Renal cortex interstitium (tissue), 15 donors: ENCODE measurements around the gene DUS3L. TPM values are rescaled to one million over a fixed set of nuclear protein-coding genes. Genes with fewer than 3 reads are reported as not detected.

ENCODE experiments used
- DNase-seq, 11 donors: peaks; one replicate each; pipeline ENCODE4 v3.0.0-alpha.2; 2013; ENCODE audit warnings: low read depth in 9 of 11, low spot score in 4 of 11; ENCODE audit errors: extremely low read depth in 1 of 11
- long read RNA-seq, 16 experiments: transcript quantifications; one replicate each; lab custom pipeline, GENCODE V29; 2026
- polyA plus RNA-seq, 3 donors: library from polyadenylated mRNA; unstranded; fragments of 120-200 nt; gene quantifications; one replicate each; pipeline ENCODE4 v1.2.1, GENCODE V29; 2013; ENCODE audit not compliant: insufficient read length in 3 of 3

The DUS3L gene, protein sequence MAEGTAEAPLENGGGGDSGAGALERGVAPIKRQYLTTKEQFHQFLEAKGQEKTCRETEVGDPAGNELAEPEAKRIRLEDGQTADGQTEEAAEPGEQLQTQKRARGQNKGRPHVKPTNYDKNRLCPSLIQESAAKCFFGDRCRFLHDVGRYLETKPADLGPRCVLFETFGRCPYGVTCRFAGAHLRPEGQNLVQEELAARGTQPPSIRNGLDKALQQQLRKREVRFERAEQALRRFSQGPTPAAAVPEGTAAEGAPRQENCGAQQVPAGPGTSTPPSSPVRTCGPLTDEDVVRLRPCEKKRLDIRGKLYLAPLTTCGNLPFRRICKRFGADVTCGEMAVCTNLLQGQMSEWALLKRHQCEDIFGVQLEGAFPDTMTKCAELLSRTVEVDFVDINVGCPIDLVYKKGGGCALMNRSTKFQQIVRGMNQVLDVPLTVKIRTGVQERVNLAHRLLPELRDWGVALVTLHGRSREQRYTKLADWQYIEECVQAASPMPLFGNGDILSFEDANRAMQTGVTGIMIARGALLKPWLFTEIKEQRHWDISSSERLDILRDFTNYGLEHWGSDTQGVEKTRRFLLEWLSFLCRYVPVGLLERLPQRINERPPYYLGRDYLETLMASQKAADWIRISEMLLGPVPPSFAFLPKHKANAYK
- polyA plus RNA-seq: 10 to 100 TPM; 21.2 to 35.0 (median 31.2) TPM
- long read RNA-seq, donor 1, partial matches to known transcripts: 0 of 3 reads
- long read RNA-seq, donor 1, other reads (novel, unspliced or antisense): 0 of 3 reads
- long read RNA-seq, donor 2: 0 reads
- long read RNA-seq, donor 3, transcript DUS3L-201 (13 exons, 2,113 nt): major isoform, 9 of 9 reads
- long read RNA-seq, donor 3, partial matches to known transcripts: 0 of 9 reads
- long read RNA-seq, donor 3, other reads (novel, unspliced or antisense): 0 of 9 reads
- long read RNA-seq, donor 4, partial matches to known transcripts: 0 of 2 reads
- long read RNA-seq, donor 4, other reads (novel, unspliced or antisense): 0 of 2 reads
- long read RNA-seq, donor 5: 0 reads
- long read RNA-seq, donor 6, partial matches to known transcripts: 0 of 3 reads
- long read RNA-seq, donor 6, other reads (novel, unspliced or antisense): 0 of 3 reads
- long read RNA-seq, donor 7, partial matches to known transcripts: 0 of 2 reads
- long read RNA-seq, donor 7, other reads (novel, unspliced or antisense): 0 of 2 reads
- long read RNA-seq, donor 8: 0 reads
- long read RNA-seq, donor 9, partial matches to known transcripts: 0 of 5 reads
- long read RNA-seq, donor 9, other reads (novel, unspliced or antisense): 0 of 5 reads
- long read RNA-seq, donor 10, partial matches to known transcripts: 0 of 4 reads
- long read RNA-seq, donor 10, other reads (novel, unspliced or antisense): 0 of 4 reads
- long read RNA-seq, donor 11, partial matches to known transcripts: 0 of 3 reads
- long read RNA-seq, donor 11, other reads (novel, unspliced or antisense): 0 of 3 reads
- long read RNA-seq, donor 12: 0 reads
- long read RNA-seq, donor 13: 0 reads
- long read RNA-seq, donor 14, partial matches to known transcripts: 0 of 3 reads
- long read RNA-seq, donor 14, other reads (novel, unspliced or antisense): 0 of 3 reads
- long read RNA-seq, donor 15, partial matches to known transcripts: 0 of 2 reads
- long read RNA-seq, donor 15, other reads (novel, unspliced or antisense): 0 of 2 reads
- long read RNA-seq, donor 16, transcript DUS3L-201 (13 exons, 2,113 nt): major isoform, 9 of 29 reads
- long read RNA-seq, donor 16, partial matches to known transcripts: 15 of 29 reads
- long read RNA-seq, donor 16, other reads (novel, unspliced or antisense): 0 of 29 reads

DNA sequence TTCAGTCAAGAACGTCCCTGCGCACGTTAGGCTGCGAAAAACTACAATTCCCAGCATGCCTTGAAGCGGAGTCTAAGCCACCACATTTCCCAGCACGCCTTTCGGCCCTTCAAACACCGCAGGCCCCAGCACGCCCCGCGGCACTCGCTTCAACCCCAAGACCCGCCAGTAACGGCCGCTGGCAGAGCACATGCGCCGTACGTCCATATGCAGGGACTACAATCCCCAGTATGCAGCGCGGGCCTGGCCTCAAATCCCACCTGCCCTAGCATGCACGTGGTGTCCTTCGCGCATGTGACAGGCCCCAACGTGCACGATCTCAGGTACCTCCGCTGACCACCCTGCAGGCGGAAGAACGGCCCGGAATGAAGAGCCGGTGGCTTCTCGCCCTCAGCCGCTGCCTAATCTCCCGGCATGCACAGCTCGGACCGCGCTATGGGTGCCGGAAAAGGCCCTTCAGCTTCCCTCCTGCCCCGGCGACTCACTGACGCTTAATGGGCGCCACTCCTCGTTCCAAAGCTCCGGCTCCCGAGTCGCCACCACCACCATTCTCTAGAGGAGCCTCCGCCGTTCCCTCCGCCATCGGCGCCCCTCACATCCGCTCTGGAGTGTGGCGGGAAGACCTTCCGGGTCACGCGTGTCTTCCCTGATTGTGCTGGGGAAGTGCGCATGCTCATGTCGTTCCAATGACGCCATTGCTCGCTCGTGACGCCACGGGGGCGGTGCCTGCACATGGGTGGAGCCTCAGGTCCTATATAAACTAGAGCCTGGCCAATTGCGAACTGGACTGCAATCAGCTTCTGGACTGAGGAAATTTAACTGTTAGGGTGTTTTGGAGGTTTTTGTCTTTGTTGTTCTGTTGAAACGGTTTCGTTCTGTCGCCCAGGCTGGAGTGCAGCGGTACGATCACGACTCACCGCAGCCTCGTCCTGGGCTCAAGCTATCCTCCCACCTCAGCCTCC lies at the start of gene DUS3L:
DUS3L (minus strand) TSS at position 605 of the 962 bp plus-strand sequence; CDS start at position 583, 22 bp downstream.
- DNase-seq: peak; percentile 88 to 97 (median 95)

DNA sequence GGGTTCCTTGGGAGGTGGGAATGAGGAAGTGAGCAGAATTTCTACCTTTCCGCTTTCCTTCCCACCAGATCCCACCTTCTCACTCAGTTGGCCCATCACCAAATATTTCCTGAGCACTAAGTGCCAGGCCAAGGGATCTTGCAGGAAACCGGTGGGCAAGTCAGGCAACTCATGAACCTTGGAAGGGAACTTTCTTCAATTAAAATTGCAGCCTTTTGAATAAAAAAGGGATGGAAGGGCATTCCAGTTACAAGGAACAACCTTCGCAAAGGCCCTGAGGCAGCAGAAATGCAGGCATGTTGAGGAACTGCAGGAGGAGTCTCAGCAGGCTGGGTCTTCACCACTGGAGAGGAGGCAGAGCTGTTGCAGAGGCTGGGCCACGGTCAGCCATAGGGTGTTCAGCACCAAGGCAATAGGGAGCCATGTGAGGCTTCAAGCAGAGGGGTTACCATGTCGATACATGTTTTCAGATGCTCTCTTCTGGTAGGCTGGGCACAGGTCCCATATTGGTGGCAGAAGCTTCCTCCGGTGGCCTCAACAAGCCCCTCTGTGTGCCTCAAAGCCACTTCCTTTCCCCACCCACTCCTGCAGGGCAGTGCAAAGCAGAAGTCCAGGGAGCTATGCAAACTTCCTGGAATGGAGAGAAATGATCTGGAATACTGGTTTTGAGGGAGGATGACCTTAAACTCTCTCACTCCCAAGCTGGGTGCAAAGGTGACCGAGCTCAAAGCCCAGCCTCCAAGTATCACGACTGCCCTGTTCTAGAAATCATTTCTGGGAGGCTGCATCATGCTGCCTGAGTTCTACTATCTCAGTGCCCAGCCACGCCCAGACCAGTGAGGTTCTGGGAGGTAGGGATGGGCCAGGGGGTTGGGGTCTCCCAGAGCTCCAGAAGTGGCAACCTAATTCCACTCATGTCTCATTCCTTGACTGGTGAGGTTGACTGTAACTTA lies 48.4 kb upstream of the DUS3L start, which contains the start of gene FUT6:
FUT6 (minus strand) TSS at position 638 of the 953 bp plus-strand sequence. CDS start 7,135 bp downstream, outside the sequence.
- DNase-seq: no peak

DNA sequence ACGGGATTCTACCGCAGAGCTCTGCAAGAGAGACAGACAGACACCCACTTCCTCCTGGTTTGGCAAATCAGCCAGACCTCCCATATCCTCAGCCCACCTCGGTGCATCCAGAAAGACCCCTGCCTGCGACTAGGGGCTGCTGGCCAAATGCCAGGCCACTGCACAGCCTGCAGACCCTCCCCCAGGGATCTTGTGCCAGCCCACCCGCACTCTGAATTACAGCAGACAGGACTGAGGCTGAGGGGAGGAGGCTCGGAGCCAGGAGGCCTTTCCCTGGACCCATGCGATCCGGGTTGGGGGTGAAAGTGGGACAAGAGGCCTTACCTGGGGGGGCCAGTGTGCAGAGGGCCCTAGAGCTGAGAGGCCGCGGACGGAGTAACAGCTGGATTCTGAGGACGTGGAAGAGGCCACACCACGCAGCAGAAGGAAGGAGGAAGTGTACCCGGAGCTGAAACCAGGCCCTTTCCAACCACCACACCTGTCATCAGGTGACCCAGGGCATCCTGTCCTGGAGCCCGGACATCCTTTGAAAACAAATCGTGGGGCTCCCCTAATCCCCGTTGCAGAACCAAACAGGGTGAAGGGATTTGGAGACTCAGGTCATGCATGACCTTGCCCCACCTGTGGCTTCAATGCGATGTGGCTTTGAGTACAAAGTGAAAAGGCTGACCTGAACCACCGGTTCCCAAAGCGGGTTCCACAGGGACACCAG lies 47.5 kb upstream of the DUS3L start:
- DNase-seq: no peak

DNA sequence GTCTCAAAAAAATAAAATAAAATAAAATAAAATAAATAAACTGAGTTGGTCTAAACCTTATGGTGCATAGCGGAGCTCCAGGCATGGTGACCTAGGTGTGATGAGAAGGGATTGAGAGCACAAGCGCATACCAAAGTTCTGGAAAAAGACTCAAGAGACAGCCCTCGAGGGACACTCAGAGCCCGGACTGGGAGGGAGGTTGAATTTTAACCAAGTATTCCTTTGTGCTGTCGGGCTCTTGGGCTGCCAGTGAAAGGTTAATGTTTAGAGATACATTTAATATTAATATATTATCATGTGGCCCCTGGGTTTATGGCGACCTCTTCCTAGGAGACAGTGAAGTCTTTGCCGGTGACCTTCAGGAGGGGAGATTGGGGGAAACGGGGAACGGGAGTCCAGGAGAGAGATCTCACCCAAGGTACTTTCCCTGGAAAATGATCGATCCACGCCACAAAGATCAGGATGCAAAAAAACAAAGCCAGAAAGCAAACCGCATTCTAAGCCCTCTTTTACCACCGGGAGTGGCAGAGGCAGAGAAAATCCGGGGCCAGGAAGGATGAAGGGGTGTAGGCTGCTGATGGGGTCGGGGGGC lies 46.9 kb upstream of the DUS3L start:
- DNase-seq: no peak

DNA sequence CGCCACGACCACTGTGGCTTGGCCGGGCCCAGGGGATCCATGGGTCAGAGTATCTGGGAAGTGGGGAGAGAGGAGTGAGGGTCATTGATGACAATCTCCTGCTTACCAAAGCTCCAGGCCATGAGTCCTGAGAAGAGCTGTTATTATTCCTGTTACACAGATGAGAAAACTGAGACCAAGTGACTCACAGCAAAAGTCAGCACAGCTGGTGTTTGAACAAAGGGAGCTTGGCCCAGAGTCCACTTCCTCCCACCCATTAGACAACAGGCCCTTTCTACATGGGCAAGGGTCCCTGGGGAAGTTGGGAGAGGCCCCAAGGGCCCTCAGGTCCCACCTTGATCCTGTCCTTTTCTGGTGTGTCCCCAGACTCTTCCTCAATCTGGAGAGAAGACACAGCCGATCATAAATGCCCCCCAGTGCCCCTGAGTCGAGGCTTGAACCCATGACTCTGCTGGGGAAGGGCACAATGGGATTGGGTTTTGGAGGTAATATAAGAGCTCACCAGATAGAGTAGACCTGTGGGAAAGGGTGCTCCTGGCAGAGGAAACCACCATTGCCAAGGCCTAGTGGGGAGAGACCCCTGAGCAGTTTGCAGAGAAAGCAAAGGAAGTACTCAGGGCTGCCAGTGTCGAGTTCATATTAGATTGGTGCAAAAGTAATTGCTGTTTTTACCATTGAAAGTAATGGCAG lies 41.7 kb upstream of the DUS3L start:
- DNase-seq: no peak

DNA sequence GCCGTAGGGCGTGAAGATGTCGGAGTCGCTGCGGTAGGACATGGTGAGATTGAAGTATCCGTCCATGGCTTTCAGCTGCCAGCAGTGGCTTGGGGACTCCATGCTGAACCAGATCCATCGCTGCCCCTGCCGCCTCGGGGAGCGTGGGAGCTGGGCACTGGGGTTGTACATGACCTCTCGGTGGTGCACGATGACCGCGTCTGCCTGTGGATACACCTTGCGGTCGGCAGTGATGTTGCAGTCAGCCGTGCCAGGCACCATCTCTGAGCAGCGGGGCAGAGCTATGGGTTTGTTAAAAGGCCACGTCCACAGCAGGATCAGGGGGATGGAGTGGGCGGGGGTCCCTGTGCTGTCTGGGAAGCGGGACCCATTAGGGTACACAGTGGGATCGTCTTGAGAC lies 41.1 kb upstream of the DUS3L start:
- DNase-seq: no peak

DNA sequence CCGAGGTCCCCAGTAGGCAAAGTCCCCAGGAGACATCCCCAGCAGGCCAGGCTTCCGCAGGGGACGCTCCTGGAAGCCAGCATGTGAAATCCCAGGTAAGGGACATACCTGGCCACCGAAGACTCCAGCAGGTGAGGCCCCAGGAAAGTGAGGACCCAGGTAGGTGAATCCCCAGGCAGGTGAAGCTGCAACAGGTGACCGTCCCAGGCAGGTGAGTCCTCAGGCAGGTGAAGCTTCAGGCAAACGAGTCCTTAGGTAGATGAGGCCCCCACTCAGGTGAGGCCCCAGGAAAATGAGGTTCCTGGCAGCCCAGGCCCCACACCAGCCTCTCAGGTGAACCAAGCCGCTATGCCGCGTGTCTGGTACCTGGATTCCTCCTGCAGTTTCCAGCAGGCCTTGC lies 40.2 kb upstream of the DUS3L start:
- DNase-seq: no peak

DNA sequence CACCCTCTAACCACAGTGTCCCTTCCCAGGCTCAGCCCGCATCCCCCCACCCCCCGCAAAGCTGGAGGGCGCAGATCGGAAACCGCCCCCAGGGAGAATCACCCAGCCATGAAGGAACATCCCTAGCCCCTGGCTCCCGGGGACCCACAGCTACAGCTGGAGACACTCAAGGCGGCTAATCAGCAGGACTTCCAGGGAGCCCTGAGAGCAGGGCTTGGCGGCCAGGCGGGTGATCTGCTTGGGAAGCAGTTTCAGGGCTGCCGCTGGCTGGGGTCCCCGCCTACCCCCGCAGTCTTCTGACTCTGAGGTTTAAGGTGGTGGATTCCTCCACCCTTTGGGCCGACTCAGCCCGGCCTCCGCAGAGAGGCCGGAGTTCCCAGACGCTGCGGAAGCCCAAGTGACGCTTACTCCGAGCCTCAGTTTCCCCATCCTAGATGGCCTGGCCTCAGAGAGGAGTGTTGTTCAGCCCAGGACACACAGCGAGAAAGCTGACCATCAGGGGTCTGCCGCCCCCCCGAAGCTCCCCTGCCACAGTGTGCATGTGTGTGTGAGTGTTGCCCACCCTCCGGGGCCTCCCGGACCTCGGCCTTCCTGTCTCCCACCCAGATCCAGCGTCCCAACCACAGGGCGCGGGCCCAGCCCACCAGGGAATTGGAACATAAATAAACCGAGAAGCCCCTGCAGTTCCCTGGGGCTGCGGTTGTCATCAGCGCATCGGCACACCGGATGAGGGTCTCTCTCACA lies 38.8 kb upstream of the DUS3L start:
- no peak for DNase-seq

DNA sequence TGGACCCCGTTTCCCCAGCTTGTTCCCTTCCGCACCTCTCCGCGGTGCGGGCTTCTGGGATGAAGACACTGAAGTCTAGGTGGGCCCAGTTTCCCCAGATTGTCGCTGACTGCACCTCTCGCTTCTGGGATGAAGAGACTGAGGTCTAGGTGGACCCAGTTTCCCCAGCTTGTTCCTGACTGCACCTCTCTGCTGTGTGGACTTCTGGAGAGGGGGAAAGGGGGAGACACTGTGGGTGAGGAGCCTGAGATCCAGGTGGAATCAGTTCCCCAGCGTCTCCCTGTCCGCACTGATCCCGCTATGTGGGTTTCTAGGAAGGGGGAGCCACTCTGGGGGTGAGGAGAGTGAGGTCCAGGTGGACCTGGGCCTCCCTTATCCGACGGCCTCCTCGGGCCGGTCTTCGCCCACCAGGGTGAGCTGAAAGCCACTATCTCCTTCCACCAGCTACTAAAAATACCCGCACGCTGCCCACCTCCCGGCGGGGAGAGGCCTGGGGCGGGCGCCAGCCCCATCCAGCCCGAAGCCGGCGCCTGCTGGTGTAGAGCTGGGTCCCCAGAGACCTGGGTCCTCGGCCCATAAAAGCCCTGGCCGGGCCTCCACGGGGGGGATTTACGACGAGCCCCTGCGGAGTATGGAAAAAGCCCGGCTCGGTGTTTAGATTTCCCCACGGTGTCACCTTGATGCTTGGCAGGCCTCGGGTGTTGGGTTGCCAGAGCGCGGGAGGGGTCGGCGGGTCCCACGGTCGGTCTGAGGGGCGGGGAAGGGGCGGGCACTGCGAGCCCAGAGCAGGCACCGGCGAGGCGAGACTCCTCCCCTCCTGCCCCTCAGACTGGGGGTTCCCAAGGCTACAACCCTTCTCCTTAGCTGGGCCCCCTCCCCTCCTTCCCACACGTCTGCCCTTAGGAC lies 38.0 kb upstream of the DUS3L start:
- peak in 10 of 11 donors; percentile 56 to 83 (median 76) for DNase-seq

DNA sequence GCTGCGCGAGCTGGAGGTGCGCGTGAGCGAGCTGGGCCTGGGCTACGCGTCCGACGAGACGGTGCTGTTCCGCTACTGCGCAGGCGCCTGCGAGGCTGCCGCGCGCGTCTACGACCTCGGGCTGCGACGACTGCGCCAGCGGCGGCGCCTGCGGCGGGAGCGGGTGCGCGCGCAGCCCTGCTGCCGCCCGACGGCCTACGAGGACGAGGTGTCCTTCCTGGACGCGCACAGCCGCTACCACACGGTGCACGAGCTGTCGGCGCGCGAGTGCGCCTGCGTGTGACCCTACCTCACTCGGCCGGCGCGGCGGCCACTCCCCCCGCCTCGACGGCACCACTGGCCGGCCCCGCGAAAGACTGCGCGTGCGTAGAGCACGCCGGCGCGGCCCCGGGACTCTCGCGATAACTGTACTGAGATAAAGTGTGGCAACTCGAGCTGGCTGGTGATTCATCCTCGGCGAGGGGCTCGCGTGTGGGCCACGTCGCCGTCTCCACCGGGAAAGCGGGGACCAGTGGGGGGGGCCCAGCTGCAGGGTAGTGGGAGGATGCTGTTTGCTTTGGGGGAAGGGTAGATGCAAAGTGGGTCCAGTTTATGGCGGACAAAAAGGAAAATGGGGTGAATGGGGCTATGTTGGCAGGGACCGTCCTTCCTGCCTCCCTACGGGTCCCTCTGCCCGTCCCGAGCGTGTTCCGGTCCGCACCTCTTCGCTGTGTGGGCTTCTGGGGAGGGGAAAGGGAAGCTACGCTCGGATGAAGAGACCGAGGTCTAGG lies 37.1 kb upstream of the DUS3L start:
- DNase-seq: peak; percentile 88 to 94 (median 92)

DNA sequence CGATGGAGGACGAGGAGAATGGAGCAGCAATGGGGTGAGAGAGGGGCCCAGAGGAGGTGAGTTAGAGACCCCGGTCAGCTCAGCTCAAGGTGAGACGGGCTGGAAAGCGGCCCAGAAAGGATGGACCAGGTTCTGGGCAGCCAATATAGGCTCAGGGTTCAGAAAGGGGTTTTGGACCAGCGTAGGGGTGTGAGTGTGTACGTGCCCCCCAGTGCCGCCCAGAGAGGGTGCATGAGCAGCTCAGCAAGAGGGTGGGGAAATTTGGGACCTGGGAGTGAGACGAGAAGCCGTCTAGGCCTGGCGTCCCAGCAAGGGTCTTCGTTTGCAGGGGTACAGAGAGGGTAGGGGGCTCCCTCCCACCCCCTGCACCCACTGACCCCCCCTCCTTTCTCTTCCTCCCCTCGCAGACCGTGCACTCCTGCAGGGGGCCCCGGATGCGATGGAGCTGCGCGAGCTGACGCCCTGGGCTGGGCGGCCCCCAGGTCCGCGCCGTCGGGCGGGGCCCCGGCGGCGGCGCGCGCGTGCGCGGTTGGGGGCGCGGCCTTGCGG lies 36.5 kb upstream of the DUS3L start:
- DNase-seq: no peak
